NT2/D1 (cell line): ENCODE data around the gene LRRC3.

ENCODE experiments used
- DNase-seq: peaks from one replicate; pipeline ENCODE4 v3.0.0-alpha.2; 2011; ENCODE audit warnings: low read depth, low spot score
- H3K27me3 ChIP-seq: 2 replicates; pipeline ENCODE4 v1.6.0; 2011; ENCODE audit warnings: mild to moderate bottlenecking; ENCODE audit not compliant: insufficient read length, insufficient read depth
- H3K36me3 ChIP-seq: 2 replicates; pipeline ENCODE4 v1.6.1; 2011; ENCODE audit warnings: mild to moderate bottlenecking, low read length, mixed read lengths; ENCODE audit not compliant: insufficient read depth, insufficient read length
- H3K4me1 ChIP-seq: 2 replicates; pipeline ENCODE4 v1.5.1; 2011; ENCODE audit not compliant: insufficient read depth, insufficient read length
- H3K4me3 ChIP-seq: 2 replicates; pipeline ENCODE4 v1.5.1; 2011; ENCODE audit warnings: low read depth; ENCODE audit not compliant: insufficient read length
- H3K9ac ChIP-seq: 2 replicates; pipeline ENCODE4 v1.6.0; 2011; ENCODE audit warnings: low read depth; ENCODE audit not compliant: insufficient read length
- H3K9me3 ChIP-seq: 2 replicates; pipeline ENCODE4 v1.5.1; 2011; ENCODE audit warnings: mild to moderate bottlenecking, low read length; ENCODE audit not compliant: insufficient read depth
- SUZ12 ChIP-seq: IDR thresholded peaks from 2 replicates; pipeline ENCODE4 v1.6.1; 2011; ENCODE audit not compliant: insufficient read length, insufficient read depth; ENCODE audit errors: extremely low read depth
- YY1 ChIP-seq: IDR thresholded peaks from 2 replicates; pipeline ENCODE4 v1.6.1; 2011; ENCODE audit not compliant: insufficient read length, insufficient read depth
- ZNF274 ChIP-seq: IDR thresholded peaks from 2 replicates; pipeline ENCODE4 v1.6.1; 2011; ENCODE audit warnings: mild to moderate bottlenecking, low read depth, low read length

LRRC3 gene

DNA sequence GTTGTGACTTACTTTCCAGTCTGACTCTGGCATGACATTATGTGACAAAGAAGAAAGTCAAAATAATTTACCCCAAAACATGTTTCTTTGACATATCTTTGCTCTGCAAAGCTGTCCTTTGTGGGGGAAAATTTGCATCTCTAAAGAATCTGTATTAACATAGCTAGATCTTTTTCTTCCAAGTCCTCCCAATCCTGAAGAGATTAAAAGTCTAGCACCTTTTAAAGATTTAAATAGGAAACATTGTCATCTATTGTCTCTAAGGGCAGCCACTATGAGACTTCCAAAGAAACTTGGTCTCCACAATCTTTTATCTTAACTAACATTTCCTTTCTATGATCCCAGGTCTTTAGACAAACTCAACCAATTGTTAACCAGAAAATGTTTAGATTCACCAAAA, 16.0 kb downstream of the LRRC3 start:
- DNase-seq = no peak
- Histone ChIP-seq H3K9ac (no peak overlapping the region), H3K27me3 (no peaks in the 10 kb centered on the region), H3K4me3 (no peak overlapping the region), H3K36me3 (no peaks in the 10 kb centered on the region), H3K4me1 (no peaks in the 10 kb centered on the region), H3K9me3 (peaks cover 8% of the 10 kb centered on the region; the same call in 1 of the 2 replicates)
- TF ChIP-seq SUZ12 (no peak), ZNF274 (no peak), YY1 (no peak)

DNA sequence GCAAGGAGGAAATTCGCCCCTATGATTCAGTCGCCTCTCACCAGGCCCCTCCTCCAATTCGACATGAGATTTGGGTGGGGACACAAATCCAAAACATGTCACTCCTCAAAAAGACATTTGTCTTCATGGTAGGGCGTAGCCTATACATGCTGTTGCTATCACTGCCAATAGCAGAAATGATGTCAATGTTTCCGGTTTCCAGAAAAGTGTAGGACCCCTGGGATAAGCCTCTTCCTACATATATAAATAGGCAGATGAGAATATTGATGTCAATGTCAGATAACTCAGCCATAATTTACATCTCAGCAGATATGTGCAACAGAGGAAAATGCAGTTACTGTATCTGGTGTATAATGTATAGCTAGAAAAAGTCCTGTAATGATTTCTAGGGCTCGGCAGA, 16.7 kb downstream of the LRRC3 start:
- Histone ChIP-seq H3K27me3 (no peaks in the 10 kb centered on the region), H3K4me3 (no peak overlapping the region), H3K4me1 (no peaks in the 10 kb centered on the region), H3K36me3 (no peaks in the 10 kb centered on the region), H3K9me3 (peaks cover 8% of the 10 kb centered on the region; the same call in 1 of the 2 replicates), H3K9ac (no peak overlapping the region)
- TF ChIP-seq ZNF274 = no peak
- no peak for DNase-seq

DNA sequence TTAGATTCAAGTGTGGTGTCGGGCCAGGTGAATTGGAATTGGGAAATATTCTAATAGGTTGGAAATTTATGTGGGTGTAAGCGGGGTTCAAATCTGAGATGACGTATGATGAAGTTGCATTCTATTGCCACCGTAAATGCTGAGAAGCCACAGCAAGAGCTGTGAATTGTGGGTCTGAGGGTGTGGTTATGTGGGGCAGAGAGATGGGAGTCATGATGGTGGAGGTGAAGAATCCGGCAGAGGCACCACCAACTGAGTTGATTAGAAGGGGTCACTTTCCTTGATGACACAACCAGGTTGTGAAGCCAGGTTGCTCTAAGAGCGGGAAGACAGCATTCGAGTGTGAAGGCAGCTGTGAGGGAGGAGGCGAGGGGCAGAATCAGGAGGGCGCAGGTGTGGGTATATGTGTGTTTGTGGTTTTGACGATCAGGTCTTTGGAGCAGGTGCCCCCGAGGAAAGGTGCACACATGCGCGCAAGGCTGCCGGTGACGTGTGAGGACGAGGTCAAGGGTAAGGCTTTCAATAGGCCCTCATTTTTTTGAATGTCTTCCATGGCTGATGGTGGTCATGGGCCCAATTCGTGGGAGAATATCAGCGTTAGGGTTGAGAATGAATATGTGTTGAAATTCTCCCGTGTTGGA, 18.7 kb downstream of the LRRC3 start:
- DNase-seq = no peak
- TF ChIP-seq SUZ12 (no peak), ZNF274 (no peak), YY1 (no peak)
- no peak overlapping the region for H3K9ac ChIP-seq
- no peaks in the 10 kb centered on the region for H3K27me3 ChIP-seq
- H3K36me3 ChIP-seq = no peaks in the 10 kb centered on the region
- H3K4me1 ChIP-seq = no peaks in the 10 kb centered on the region
- no peak overlapping the region for H3K4me3 ChIP-seq
- H3K9me3 ChIP-seq = peaks cover 8% of the 10 kb centered on the region; the same call in 1 of the 2 replicates

DNA sequence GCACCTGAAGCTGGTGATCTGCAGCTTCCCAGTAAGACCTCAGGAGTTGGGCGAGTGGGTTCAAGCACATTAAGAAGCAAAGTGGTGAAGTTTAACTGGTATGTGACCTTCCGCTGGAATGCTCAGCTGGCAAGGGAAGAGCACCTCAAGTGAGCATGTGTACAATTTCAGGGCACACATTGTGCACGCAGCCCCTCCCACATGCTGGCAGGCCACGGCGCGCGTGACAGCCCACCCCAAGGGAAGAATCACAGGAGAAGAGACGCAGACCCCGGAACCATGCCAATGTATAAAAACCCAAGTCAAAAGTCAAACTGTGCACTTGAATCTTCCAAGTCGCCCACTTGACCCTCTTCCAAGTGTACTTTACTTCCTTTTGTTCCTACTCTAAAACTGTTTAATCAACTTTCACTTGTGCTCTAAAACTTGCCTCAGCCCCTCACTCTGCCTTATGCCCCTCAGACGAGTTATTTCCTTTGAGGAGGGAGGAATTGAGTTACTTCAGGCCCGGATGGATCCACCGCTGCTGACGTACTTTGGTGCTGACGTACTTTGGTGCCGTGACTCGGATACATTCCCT, 20.0 kb downstream of the LRRC3 start:
- Histone ChIP-seq H3K9me3 (peaks cover 8% of the 10 kb centered on the region; the same call in 1 of the 2 replicates), H3K4me3 (no peak overlapping the region), H3K36me3 (no peaks in the 10 kb centered on the region), H3K27me3 (no peaks in the 10 kb centered on the region), H3K4me1 (peaks cover 3% of the 10 kb centered on the region), H3K9ac (no peak overlapping the region)
- DNase-seq = no peak
- TF ChIP-seq ZNF274 (no peak), SUZ12 (no peak), YY1 (no peak)

DNA sequence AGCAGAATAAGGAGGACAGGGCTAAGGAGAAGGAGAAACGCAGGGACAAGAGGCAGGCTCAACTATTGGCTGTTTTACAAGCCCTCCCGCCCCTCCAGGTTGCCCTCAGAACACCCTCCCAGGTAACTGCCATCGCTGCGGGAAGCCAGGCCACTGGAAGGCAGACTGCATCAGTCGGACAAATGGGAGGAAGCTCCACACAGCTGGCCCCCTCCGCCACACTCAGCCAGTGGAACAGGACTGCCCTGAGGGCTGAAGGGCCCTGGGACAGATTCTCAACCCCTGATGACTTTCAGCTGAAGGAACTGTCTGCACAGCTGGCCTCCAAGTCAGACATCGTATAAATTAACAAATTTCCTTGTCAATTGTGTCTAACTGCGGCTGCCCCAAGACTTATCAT, 21.8 kb downstream of the LRRC3 start:
- H3K36me3 ChIP-seq = no peaks in the 10 kb centered on the region
- H3K4me3 ChIP-seq = no peak overlapping the region
- H3K9ac ChIP-seq = no peak overlapping the region
- no peak for TF ChIP-seq ZNF274
- TF ChIP-seq SUZ12 = no peak
- no peak for TF ChIP-seq YY1
- peaks cover 3% of the 10 kb centered on the region; the same call in 1 of the 2 replicates for H3K9me3 ChIP-seq
- H3K27me3 ChIP-seq = no peaks in the 10 kb centered on the region
- peaks cover 7% of the 10 kb centered on the region for H3K4me1 ChIP-seq
- no peak for DNase-seq

DNA sequence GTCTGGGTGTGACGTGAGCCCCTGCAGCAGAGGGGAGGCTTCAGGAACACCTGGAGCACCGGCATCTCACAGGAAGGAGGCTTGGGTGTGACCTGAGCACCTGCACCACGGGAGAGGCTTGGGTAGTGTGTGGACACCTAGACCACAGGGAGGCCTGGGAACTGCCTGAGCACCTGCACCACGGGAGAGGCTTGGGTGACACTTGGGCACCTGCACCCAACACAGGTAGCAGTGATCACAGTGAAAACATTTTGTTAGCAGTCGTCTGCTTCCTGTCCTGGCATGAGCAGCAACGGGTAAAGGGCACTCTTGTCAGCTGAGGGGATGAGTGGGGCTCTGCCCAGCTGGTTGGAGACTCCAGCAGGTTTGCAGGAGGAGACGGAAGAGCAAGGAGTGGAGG, 22.4 kb downstream of the LRRC3 start:
- DNase-seq = no peak
- TF ChIP-seq SUZ12 = no peak
- no peak for TF ChIP-seq YY1
- TF ChIP-seq ZNF274 = no peak
- H3K36me3 ChIP-seq = no peaks in the 10 kb centered on the region
- H3K27me3 ChIP-seq = no peaks in the 10 kb centered on the region
- H3K4me1 ChIP-seq = peaks cover 7% of the 10 kb centered on the region
- no peak overlapping the region for H3K9ac ChIP-seq
- no peaks in the 10 kb centered on the region for H3K9me3 ChIP-seq
- no peak overlapping the region for H3K4me3 ChIP-seq

DNA sequence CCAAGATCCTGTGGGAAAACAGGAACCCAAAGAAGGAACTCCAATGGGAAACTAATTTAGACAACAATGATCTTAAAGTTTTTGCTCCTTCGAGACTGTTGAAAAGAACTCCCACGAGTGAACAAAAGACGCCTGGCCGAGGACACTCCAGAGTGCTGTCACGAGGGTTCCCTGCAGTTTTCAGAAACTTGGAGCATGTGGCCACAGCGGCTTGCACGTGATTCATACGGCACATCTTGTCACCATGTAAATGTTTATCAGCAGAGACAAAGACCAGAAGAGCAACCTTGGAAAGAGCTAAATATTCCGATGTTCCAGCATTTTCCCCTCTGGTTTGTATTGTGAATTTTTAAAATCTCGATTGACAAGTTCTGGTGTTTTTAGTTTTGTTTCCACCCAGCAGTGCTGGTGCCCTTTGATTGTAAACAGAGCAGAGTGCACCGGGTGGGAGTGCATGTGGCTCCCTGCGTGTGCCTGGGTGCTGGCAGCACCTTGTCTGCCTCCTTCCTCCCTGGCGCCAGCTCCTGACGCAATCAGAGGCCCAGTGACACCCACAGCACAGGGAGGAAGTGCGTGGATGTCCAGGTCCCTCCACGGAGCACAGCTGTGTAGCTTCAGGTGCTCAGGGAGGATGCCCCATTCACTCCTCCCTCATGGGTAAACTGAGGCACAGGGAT, 23.0 kb downstream of the LRRC3 start:
- DNase-seq = no peak
- H3K36me3 ChIP-seq = no peaks in the 10 kb centered on the region
- peaks cover 7% of the 10 kb centered on the region for H3K4me1 ChIP-seq
- no peaks in the 10 kb centered on the region for H3K27me3 ChIP-seq
- TF ChIP-seq ZNF274 (no peak), YY1 (no peak), SUZ12 (no peak)
- no peak overlapping the region for H3K9ac ChIP-seq
- no peak overlapping the region for H3K4me3 ChIP-seq
- H3K9me3 ChIP-seq = no peaks in the 10 kb centered on the region
